ENCODE results near the gene MED1. TPM values are rescaled to one million over a fixed set of nuclear protein-coding genes. Genes with fewer than 3 reads are reported as not detected.
A peak's percentile ranks its signal among the peaks of the same experiment; 100 is the strongest.
"Not testable (repeated sequence)": the region's sequence is repeated elsewhere in the genome, so short reads cannot be mapped to it uniquely, and the experiment has no call there.

Gene MED1
- polyA plus RNA-seq, 3 donors: 5.0 to 9.1 (median 7.6) TPM

DNA sequence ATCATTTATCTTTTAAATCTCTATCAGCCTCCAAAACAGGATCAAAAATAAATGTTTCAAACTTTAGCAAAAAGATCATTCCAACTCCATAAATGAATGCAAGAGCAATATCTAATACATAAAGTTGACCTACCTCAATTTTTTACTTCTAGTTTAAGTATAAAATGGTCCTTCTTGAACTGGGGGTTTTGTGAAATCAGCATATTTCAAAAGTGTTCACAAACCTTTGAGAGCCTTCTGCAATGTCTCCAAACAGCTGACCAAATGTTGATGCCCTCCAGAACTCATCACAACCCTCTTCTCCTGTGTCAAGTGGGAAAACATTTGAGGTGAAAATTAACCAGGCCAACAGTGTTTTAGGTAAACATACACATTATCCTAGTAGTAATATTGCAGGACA, 7.7 kb downstream of the MED1 start:
- Histone ChIP-seq H3K4me3 (replicated peaks in 1 of 3; ENCODE audit: low read depth in 2 of 3, low read length in 3 of 3) (no peak overlapping the region), H3K4me1 (ENCODE audit: control insufficient read depth in 1 of 2, insufficient read depth in 2 of 2, low read length in 2 of 2) (no peaks in the 10 kb centered on the region), H3K9ac (ENCODE audit: insufficient read depth, low read length, poor library complexity, severe bottlenecking) (no peak overlapping the region), H3K27ac (ENCODE audit: low read depth in 1 of 2, low read length in 2 of 2) (no peak overlapping the region), H3K79me2 (ENCODE audit: insufficient read depth, low read length) (peaks cover 23% of the 10 kb centered on the region), H4K20me1 (ENCODE audit: insufficient read depth, low read length) (peaks cover 8% of the 10 kb centered on the region), H3K9me3 (replicated peaks in 1 of 2; ENCODE audit: control insufficient read depth in 1 of 2, insufficient read depth in 1 of 2, low read length in 2 of 2) (no peaks in the 10 kb centered on the region), H3K4me2 (replicated peaks; ENCODE audit: extremely low read depth, low read length, poor library complexity, severe bottlenecking) (no peak overlapping the region), H3K27me3 (ENCODE audit: control insufficient read depth in 2 of 2, insufficient read depth in 2 of 2, low read length in 2 of 2) (no peaks in the 10 kb centered on the region), H3K36me3 (replicated peaks in 1 of 2; ENCODE audit: control insufficient read depth in 1 of 2, insufficient read depth in 2 of 2, low read length in 2 of 2) (peaks cover 74 to 98% of the 10 kb centered on the region in 2 donors), H2AFZ (ENCODE audit: insufficient read depth, low read depth, low read length, poor library complexity, severe bottlenecking) (no peak overlapping the region)
- Mint-ChIP-seq H3K36me3 (peaks cover 73 to 93% of the 10 kb centered on the region in 2 donors), H3K9me3 (no peaks in the 10 kb centered on the region), H3K27me3 (ENCODE audit: low read depth in 3 of 3) (no peaks in the 10 kb centered on the region), H3K4me3 (no peak overlapping the region), H3K27ac (no peak overlapping the region), H3K4me1 (peaks cover 2% of the 10 kb centered on the region)
- intact Hi-C loops (cut with micrococcal nuclease): no loop called here
- TF ChIP-seq, protein P1, sequence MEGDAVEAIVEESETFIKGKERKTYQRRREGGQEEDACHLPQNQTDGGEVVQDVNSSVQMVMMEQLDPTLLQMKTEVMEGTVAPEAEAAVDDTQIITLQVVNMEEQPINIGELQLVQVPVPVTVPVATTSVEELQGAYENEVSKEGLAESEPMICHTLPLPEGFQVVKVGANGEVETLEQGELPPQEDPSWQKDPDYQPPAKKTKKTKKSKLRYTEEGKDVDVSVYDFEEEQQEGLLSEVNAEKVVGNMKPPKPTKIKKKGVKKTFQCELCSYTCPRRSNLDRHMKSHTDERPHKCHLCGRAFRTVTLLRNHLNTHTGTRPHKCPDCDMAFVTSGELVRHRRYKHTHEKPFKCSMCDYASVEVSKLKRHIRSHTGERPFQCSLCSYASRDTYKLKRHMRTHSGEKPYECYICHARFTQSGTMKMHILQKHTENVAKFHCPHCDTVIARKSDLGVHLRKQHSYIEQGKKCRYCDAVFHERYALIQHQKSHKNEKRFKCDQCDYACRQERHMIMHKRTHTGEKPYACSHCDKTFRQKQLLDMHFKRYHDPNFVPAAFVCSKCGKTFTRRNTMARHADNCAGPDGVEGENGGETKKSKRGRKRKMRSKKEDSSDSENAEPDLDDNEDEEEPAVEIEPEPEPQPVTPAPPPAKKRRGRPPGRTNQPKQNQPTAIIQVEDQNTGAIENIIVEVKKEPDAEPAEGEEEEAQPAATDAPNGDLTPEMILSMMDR (IDR thresholded peaks at IDR 0.05): no peak
- no peak for DNase-seq

DNA sequence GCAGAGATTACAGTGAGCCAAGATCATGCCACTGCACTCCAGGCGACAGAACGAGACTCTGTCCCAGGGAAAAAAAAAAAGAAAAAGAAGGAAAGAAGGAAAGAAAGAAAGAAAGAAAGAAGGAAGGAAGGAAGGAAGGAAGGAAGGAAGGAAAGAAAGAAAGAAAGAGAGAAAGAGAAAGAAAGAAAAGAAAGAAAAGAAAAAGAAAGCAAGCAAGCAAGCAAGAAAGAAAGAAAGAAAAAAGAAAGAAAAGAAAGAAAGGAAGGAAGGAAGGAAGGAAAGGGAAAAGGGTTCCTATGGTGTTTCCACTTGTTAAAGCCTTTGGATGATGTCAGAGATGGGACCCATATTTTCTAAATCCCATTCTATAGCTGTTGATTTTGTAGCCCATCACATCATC, 11.2 kb downstream of the MED1 start:
- not testable (repeated sequence) for H3K79me2 ChIP-seq (ENCODE audit: insufficient read depth, low read length); H3K4me3 Mint-ChIP-seq; H3K4me2 ChIP-seq (replicated peaks; ENCODE audit: extremely low read depth, low read length, poor library complexity, severe bottlenecking); H3K4me1 Mint-ChIP-seq; H4K20me1 ChIP-seq (ENCODE audit: insufficient read depth, low read length); DNase-seq; H3K9me3 ChIP-seq (replicated peaks in 1 of 2; ENCODE audit: control insufficient read depth in 1 of 2, insufficient read depth in 1 of 2, low read length in 2 of 2); H3K27ac ChIP-seq (ENCODE audit: low read depth in 1 of 2, low read length in 2 of 2); H3K27me3 Mint-ChIP-seq (ENCODE audit: low read depth in 3 of 3); H3K4me1 ChIP-seq (ENCODE audit: control insufficient read depth in 1 of 2, insufficient read depth in 2 of 2, low read length in 2 of 2); H2AFZ ChIP-seq (ENCODE audit: insufficient read depth, low read depth, low read length, poor library complexity, severe bottlenecking); H3K4me3 ChIP-seq (replicated peaks in 1 of 3; ENCODE audit: low read depth in 2 of 3, low read length in 3 of 3); H3K27me3 ChIP-seq (ENCODE audit: control insufficient read depth in 2 of 2, insufficient read depth in 2 of 2, low read length in 2 of 2); H3K9ac ChIP-seq (ENCODE audit: insufficient read depth, low read length, poor library complexity, severe bottlenecking); H3K9me3 Mint-ChIP-seq
- H3K36me3 ChIP-seq (replicated peaks in 1 of 2; ENCODE audit: control insufficient read depth in 1 of 2, insufficient read depth in 2 of 2, low read length in 2 of 2): peaks cover 84 to 98% of the 10 kb centered on the region in 2 donors
- intact Hi-C loops (cut with micrococcal nuclease): loop anchor here in 1 of 2 donors (10.0 kb wide), 1 partner anchor 85 kb away; no protein-coding TSS in a partner anchor
- WGBS (ENCODE audit: insufficient coverage): no CpG with 5 or more reads among the region's 2 CpGs
- Mint-ChIP-seq H3K36me3 (peaks cover 67 to 95% of the 10 kb centered on the region in 2 donors), H3K27ac (peak overlapping the region in 1 of 7 donors; percentile 61)

All from CD14-positive monocyte (primary cell).